HepG2 (cell line): ENCODE data around the gene MRE11.

Source experiments
- CTCF ChIP-seq: sonication (generic); formaldehyde crosslinking; IDR thresholded peaks from 2 replicates; pipeline ENCODE4 v1.5.0; 2020; ENCODE audit warnings: mild to moderate bottlenecking, missing genetic modification reagents, moderate library complexity
- E2F1 ChIP-seq: sonication (generic); formaldehyde crosslinking; IDR thresholded peaks from 2 replicates; pipeline ENCODE4 v1.5.0; 2020; ENCODE audit warnings: missing genetic modification reagents
- REST ChIP-seq, 2 experiments: IDR thresholded peaks; 2 replicates each; pipeline ENCODE4 v1.6.1; 2011 to 2012; ENCODE audit warnings: low read length in 2 of 2, borderline replicate concordance in 1 of 2, low read depth in 1 of 2, mild to moderate bottlenecking in 1 of 2, moderate library complexity in 1 of 2
- STAT6 ChIP-seq: sonication (generic); formaldehyde crosslinking; IDR thresholded peaks from 2 replicates; pipeline ENCODE4 v1.4.0; 2020; ENCODE audit warnings: missing genetic modification reagents, mild to moderate bottlenecking, borderline replicate concordance
- TCF7L2 ChIP-seq: IDR thresholded peaks from 2 replicates; pipeline ENCODE4 v1.6.1; 2011; ENCODE audit warnings: mild to moderate bottlenecking, low read depth, low read length, moderate library complexity

- TF ChIP-seq E2F1 (CRISPR knock-in tag) (no peak), REST (IDR thresholded peaks at IDR 0.05; ENCODE audit: borderline replicate concordance in 1 of 2, low read depth in 1 of 2, low read length in 2 of 2) (no peak), STAT6 (CRISPR knock-in tag) (no peak), TCF7L2 (no peak), CTCF (CRISPR knock-in tag) (no peak)
These were observed 97.4 kb downstream of the MRE11 start for GRCh38 chr11:94396282-94396681.
